HepG2 (cell line): ENCODE data around the gene ZNF780B. TPM values are rescaled to one million over a fixed set of nuclear protein-coding genes. Genes with fewer than 3 reads are reported as not detected.
A peak's percentile ranks its signal among the peaks of the same experiment; 100 is the strongest.

ENCODE experiments used
- CBX1 ChIP-seq: IDR thresholded peaks from one replicate; pipeline ENCODE4 v1.6.1; 2016; ENCODE audit warnings: antibody characterized with exemption, low read depth
- CHCHD3 ChIP-seq: sonication (generic); formaldehyde crosslinking; IDR thresholded peaks from 2 replicates; pipeline ENCODE4 v1.8.0; 2022; ENCODE audit warnings: mild to moderate bottlenecking, missing genetic modification reagents, moderate library complexity
- FOXA3 ChIP-seq: IDR thresholded peaks from 2 replicates; pipeline ENCODE4 v1.6.1; 2016; ENCODE audit warnings: missing genetic modification reagents, missing compliant biosample characterization
- KDM1A ChIP-seq: IDR thresholded peaks from 2 replicates; pipeline ENCODE4 v1.6.1; 2016; ENCODE audit warnings: missing compliant biosample characterization
- MED8 ChIP-seq: sonication (generic); formaldehyde crosslinking; IDR thresholded peaks from 2 replicates; pipeline ENCODE4 v1.8.1; 2023; ENCODE audit warnings: mild to moderate bottlenecking, missing genetic modification reagents; ENCODE audit not compliant: insufficient replicate concordance
- REST ChIP-seq, 2 experiments: IDR thresholded peaks; 2 replicates each; pipeline ENCODE4 v1.6.1; 2011 to 2012; ENCODE audit warnings: low read length in 2 of 2, borderline replicate concordance in 1 of 2, low read depth in 1 of 2, mild to moderate bottlenecking in 1 of 2, moderate library complexity in 1 of 2
- RXRB ChIP-seq: IDR thresholded peaks from 2 replicates; pipeline ENCODE4 v1.6.1; 2016; ENCODE audit warnings: borderline replicate concordance, missing genetic modification reagents, missing compliant biosample characterization
- SIN3A ChIP-seq: IDR thresholded peaks from 2 replicates; pipeline ENCODE4 v1.6.1; 2011; ENCODE audit warnings: low read depth, mild to moderate bottlenecking, control low read depth, low read length, borderline replicate concordance
- TBX2 ChIP-seq: sonication (generic); formaldehyde crosslinking; IDR thresholded peaks from 2 replicates; pipeline ENCODE4 v1.5.0; 2020; ENCODE audit warnings: missing genetic modification reagents, mild to moderate bottlenecking, borderline replicate concordance
- THYN1 ChIP-seq: sonication (generic); formaldehyde crosslinking; IDR thresholded peaks from 2 replicates; pipeline ENCODE4 v1.8.1; 2023; ENCODE audit warnings: low read depth, mild to moderate bottlenecking, moderate library complexity, missing genetic modification reagents, borderline replicate concordance
- U2AF2 ChIP-seq: fragments of 200-400 bp; formaldehyde crosslinking; IDR thresholded peaks from 2 replicates; pipeline ENCODE4 v1.6.1; 2017; ENCODE audit warnings: low read depth, mild to moderate bottlenecking, low read length
- ZBED4 ChIP-seq: sonication (generic); formaldehyde crosslinking; IDR thresholded peaks from 2 replicates; pipeline ENCODE4 v1.4.0; 2020; ENCODE audit warnings: missing genetic modification reagents, borderline replicate concordance
- ZNF124 ChIP-seq: sonication (generic); formaldehyde crosslinking; IDR thresholded peaks from 2 replicates; pipeline ENCODE4 v1.4.0; 2020; ENCODE audit warnings: missing genetic modification reagents
- ZNF225 ChIP-seq: sonication (generic); formaldehyde crosslinking; IDR thresholded peaks from 2 replicates; pipeline ENCODE4 v1.4.0; 2020; ENCODE audit warnings: mild to moderate bottlenecking, missing genetic modification reagents
- ZNF230 ChIP-seq: sonication (generic); formaldehyde crosslinking; IDR thresholded peaks from 2 replicates; pipeline ENCODE4 v1.4.0; 2020; ENCODE audit warnings: mild to moderate bottlenecking, missing genetic modification reagents
- ZNF614 ChIP-seq: IDR thresholded peaks from 2 replicates; pipeline ENCODE4 v1.6.1; 2018; ENCODE audit warnings: missing biosample characterization, missing genetic modification reagents, inconsistent platforms, borderline replicate concordance
- ZNF841 ChIP-seq: sonication (generic); formaldehyde crosslinking; IDR thresholded peaks from 2 replicates; pipeline ENCODE4 v1.8.1; 2023; ENCODE audit warnings: missing genetic modification reagents, borderline replicate concordance
- polyA plus RNA-seq, 8 experiments: library from polyadenylated mRNA; depleted of rRNA in 3 of 8; stranded (reverse) in 7 of 8; unstranded in 1 of 8; fragments of >200 nt; fragmentation: Illumina TruSeq in 4 of 8; extraction: Trizol in 4 of 8; gene quantifications; 2 replicates each; pipeline versions ENCODE4 v1.2.1 to v1.2.3, GENCODE V29; 2011 to 2016; ENCODE audit warnings: low read depth in 4 of 8, missing spikeins in 1 of 8, mixed read lengths in 1 of 8; ENCODE audit not compliant: insufficient read depth in 1 of 8
- total RNA-seq, 5 experiments: library from RNA; depleted of rRNA; stranded (reverse); fragments of >200 nt; fragmentation: Illumina TruSeq; extraction: Trizol; gene quantifications; 2 replicates each; pipeline ENCODE4 v1.2.3, GENCODE V29; 2016; ENCODE audit warnings: low read depth in 1 of 5
- TF ChIP-seq, protein P1 (sequence below): sonication (generic); formaldehyde crosslinking; IDR thresholded peaks from 2 replicates; pipeline ENCODE4 v1.4.0; 2020; ENCODE audit warnings: low read depth, mild to moderate bottlenecking, missing genetic modification reagents

The ZNF780B gene
- total and polyA plus RNA-seq, 2 of the 13 experiments (the other 11 are each of a cell fraction or from before 2014, with no cell fraction given) = 6.6 to 21.9 TPM

DNA sequence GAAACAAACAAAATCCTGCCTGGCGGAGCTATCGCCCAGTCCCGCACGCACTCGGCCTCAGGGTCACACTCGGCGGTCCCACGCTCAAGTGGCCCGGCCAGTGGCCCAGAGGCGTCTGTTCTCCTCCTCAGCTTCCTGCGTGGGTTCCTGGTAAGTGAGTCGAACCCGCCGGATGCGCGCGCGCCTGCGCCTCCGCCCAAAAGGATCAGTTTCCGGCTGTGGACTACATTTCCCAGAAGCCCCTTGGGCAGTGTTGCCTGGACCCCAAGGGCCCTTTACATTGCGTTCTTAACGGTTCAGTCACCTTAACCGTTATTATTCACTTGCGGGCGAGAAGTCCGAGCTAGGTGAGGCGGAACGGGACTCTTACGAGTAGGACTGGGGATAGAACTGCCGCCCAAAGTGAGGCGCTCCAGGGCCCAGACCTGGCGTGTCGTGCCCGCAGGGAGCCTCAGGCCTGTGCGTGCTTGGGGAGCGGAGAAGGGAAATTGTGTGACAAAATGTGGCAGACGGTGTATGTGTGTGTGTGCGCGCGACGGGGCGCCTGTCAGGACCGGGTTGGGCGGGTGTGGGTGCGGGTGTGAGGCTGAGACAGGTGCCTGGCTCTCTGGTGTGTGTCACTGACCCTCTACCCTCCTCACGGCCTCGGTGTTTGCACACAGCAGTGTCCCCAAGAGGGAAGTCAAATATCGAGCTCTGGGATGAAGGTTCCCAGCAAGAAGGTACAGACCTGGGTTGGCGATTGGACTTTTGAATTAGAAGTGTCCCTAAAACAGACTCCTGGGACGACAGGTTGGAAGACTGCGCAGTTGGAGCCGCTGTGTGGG lies 59.0 kb downstream of the ZNF780B start, which contains the start of gene ZNF546 (continued):
- TF ChIP-seq, protein P1, sequence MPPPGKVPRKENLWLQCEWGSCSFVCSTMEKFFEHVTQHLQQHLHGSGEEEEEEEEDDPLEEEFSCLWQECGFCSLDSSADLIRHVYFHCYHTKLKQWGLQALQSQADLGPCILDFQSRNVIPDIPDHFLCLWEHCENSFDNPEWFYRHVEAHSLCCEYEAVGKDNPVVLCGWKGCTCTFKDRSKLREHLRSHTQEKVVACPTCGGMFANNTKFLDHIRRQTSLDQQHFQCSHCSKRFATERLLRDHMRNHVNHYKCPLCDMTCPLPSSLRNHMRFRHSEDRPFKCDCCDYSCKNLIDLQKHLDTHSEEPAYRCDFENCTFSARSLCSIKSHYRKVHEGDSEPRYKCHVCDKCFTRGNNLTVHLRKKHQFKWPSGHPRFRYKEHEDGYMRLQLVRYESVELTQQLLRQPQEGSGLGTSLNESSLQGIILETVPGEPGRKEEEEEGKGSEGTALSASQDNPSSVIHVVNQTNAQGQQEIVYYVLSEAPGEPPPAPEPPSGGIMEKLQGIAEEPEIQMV (CRISPR knock-in tag) = peak; percentile 14; the same call in 1 of the 2 replicates
- TF ChIP-seq RXRB (CRISPR knock-in tag) (0 out of 2 replicates have a peak, but pooled peaks have one; percentile 48), FOXA3 (CRISPR knock-in tag) (peak; percentile 32), CHCHD3 (CRISPR knock-in tag) (peak; percentile 69; the same call in 1 of the 2 replicates), THYN1 (CRISPR knock-in tag) (peak; percentile 70; the same call in 1 of the 2 replicates), MED8 (no peak), ZNF124 (no peak; the same call in 1 of the 2 replicates), KDM1A (CRISPR knock-in tag) (no peak), U2AF2 (no peak), TBX2 (CRISPR knock-in tag) (peak; percentile 29; the same call in 1 of the 2 replicates), SIN3A (peak; percentile 18; the same call in 1 of the 2 replicates), ZNF225 (CRISPR knock-in tag) (no peak), ZNF230 (peak; percentile 83), CBX1 (no peak), ZNF614 (CRISPR knock-in tag) (no peak), ZBED4 (peak; percentile 61; the same call in 1 of the 2 replicates), REST (IDR thresholded peaks at IDR 0.05; ENCODE audit: borderline replicate concordance in 1 of 2, low read depth in 1 of 2, low read length in 2 of 2) (no peak), ZNF841 (CRISPR knock-in tag) (peak; percentile 67; the same call in 1 of the 2 replicates)
